SK-N-MC (cell line): ENCODE results near the gene NRTN.

Experiments
- DNase-seq: peaks from one replicate; pipeline ENCODE4 v3.0.0-alpha.2; 2011; ENCODE audit warnings: low read depth, low spot score
- H3K27ac ChIP-seq: fragments of 200-600 bp; sonication (generic); 2 replicates; pipeline ENCODE4 v1.5.1; 2016; ENCODE audit warnings: mixed run types
- H3K36me3 ChIP-seq: fragments of 200-600 bp; sonication (generic); 2 replicates; pipeline ENCODE4 v1.6.1; 2017; ENCODE audit warnings: antibody characterized with exemption, low read length, mixed read lengths; ENCODE audit not compliant: insufficient read depth
- H3K4me3 ChIP-seq: fragments of 200-600 bp; sonication (generic); 2 replicates; pipeline ENCODE4 v1.5.1; 2016
- H3K9ac ChIP-seq: fragments of 200-600 bp; sonication (generic); 2 replicates; pipeline ENCODE4 v1.8.0; 2017; ENCODE audit warnings: mixed run types, mixed read lengths; ENCODE audit not compliant: insufficient read length
- H3K9me3 ChIP-seq: fragments of 200-600 bp; sonication (generic); 2 replicates; pipeline ENCODE4 v1.6.1; 2017; ENCODE audit warnings: low read depth, mild to moderate bottlenecking, antibody characterized with exemption, low read length, moderate library complexity, mixed read lengths
- EZH2 ChIP-seq: fragments of 200-600 bp; sonication (generic); IDR thresholded peaks from one replicate; pipeline ENCODE4 v1.6.1; 2017; ENCODE audit warnings: antibody characterized with exemption
- FOXP2 ChIP-seq: optimal IDR thresholded peaks from 2 replicates; pipeline ENCODE3; 2011; ENCODE audit warnings: mild to moderate bottlenecking, moderate library complexity; ENCODE audit not compliant: insufficient read depth; ENCODE audit errors: extremely low read length, control extremely low read depth
- POLR2AphosphoS5 ChIP-seq: IDR thresholded peaks from 2 replicates; pipeline ENCODE4 v1.6.1; 2012; ENCODE audit warnings: mild to moderate bottlenecking, low read depth, low read length, borderline replicate concordance

The NRTN gene

DNA sequence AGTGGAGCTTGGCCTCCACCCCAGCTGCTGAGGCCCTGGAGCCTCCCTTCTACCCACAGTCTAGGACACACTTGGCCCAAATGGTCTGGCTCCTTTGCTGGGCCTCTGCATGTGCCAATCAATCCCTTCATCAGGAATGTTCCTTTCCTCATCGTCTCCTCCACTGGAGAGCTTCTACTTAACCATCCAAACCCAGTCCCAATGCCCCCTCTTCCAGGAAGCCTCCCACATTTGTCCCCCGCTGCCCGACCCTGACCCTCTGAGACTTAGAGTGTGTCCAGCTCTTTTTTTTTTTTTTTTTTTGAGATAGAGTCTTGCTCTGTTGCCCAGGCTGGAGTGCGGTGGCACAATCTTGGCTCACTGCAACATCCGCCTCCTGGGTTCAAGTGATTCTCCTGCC is 16.4 kb upstream of the NRTN start:
- Histone ChIP-seq H3K36me3 (peaks cover 48% of the 10 kb centered on the region), H3K9me3 (no peaks in the 10 kb centered on the region), H3K9ac (no peak overlapping the region), H3K27ac (no peak overlapping the region), H3K4me3 (no peak overlapping the region)
- DNase-seq = no peak
- no peak for TF ChIP-seq FOXP2
- TF ChIP-seq EZH2 = no peak

GRCh38 chr19:5789351-5789761 is 15.5 kb upstream of the NRTN start:
- Histone ChIP-seq H3K9ac (no peak overlapping the region), H3K4me3 (no peak overlapping the region), H3K9me3 (no peaks in the 10 kb centered on the region), H3K27ac (no peak overlapping the region), H3K36me3 (peaks cover 48% of the 10 kb centered on the region)
- DNase-seq = no peak
- no peak for TF ChIP-seq EZH2
- no peak for TF ChIP-seq POLR2AphosphoS5

GRCh38 chr19:5789886-5790558 is 14.8 kb upstream of the NRTN start:
- peaks cover 48% of the 10 kb centered on the region for H3K36me3 ChIP-seq

GRCh38 chr19:5790559-5791520 is 14.0 kb upstream of the NRTN start, which contains the start of gene DUS3L:
Gene DUS3L (minus strand): TSS chr19:5791163. CDS start chr19:5791141, 22 bp downstream.
- H3K36me3 ChIP-seq = peaks cover 40% of the 10 kb centered on the region
- H3K9ac ChIP-seq = peak within 1 kb of the TSS; percentile 100
- H3K27ac ChIP-seq = peak within 1 kb of the TSS; percentile 99
- DNase-seq = peak; percentile 92
- H3K9me3 ChIP-seq = no peaks in the 10 kb centered on the region
- H3K4me3 ChIP-seq = peak within 1 kb of the TSS; percentile 100
- TF ChIP-seq EZH2 = no peak
- TF ChIP-seq POLR2AphosphoS5 = peak; percentile 75; the same call in 1 of the 2 replicates
- TF ChIP-seq FOXP2 = peak; percentile 25

More at GRCh38 chr19:5789886-5790558, 14.8 kb upstream of the NRTN start:
- Histone ChIP-seq H3K9me3 (no peaks in the 10 kb centered on the region), H3K27ac (no peak overlapping the region), H3K9ac (peak overlapping the region; percentile 100), H3K4me3 (peak overlapping the region; percentile 100)
- TF ChIP-seq EZH2 (no peak), POLR2AphosphoS5 (no peak), FOXP2 (no peak)
- no peak for DNase-seq

DNA sequence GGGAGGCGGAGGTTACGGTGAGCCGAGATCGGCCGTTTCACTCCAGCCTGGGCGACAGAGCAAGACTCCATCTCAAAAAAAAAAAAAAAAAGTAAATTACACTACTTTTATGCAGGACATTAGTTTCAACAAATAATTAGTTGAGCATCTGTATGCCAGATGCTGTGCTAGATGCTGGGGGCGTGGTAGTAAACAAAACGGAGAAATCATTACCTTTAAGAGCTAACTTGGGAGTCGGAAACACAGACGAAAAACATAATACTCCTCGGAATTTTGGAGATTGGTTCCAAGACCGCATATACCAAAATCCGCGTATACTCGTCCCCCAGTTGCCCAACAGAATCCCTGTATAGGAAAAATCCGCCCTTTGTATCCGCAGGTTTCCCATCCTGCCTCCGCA is 12.6 kb upstream of the NRTN start:
- H3K36me3 ChIP-seq = peaks cover 26% of the 10 kb centered on the region
- H3K4me3 ChIP-seq = no peak overlapping the region
- H3K27ac ChIP-seq = no peak overlapping the region
- no peaks in the 10 kb centered on the region for H3K9me3 ChIP-seq
- no peak overlapping the region for H3K9ac ChIP-seq
- TF ChIP-seq FOXP2 (no peak), POLR2AphosphoS5 (no peak), EZH2 (no peak)
- DNase-seq = no peak

GRCh38 chr19:5793188-5793587 is 11.7 kb upstream of the NRTN start:
- Histone ChIP-seq H3K36me3 (peaks cover 17% of the 10 kb centered on the region), H3K27ac (no peak overlapping the region), H3K9me3 (no peaks in the 10 kb centered on the region), H3K9ac (no peak overlapping the region), H3K4me3 (no peak overlapping the region)
- no peak for DNase-seq
- no peak for TF ChIP-seq FOXP2
- TF ChIP-seq EZH2 = no peak
- TF ChIP-seq POLR2AphosphoS5 = no peak

DNA sequence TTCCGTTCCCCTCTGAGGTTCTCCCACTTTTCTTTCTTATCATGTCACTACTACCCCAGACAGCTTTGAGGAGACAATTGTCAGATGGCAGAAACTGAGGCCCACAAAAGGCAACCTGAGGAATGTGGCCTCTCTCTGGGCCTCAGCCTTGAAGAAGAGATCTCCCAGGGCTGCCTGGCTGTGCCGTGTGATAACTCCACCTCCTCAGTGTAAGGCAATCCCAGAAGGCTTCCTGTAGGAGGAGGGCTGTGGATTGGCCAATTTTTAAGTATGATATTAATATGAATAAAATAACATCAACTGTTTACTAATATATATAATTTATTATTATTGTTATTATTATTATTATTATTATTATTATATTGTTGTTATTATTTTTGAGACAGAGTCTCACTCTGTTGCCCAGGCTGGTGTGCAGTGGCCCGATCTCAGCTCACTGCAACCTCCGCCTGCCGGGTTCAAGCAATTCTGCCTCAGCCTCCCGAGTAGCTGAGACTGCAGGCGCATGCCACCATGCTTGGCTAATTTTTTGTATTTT is 9.4 kb upstream of the NRTN start:
- no peak overlapping the region for H3K4me3 ChIP-seq
- no peak for TF ChIP-seq EZH2
- no peak for TF ChIP-seq POLR2AphosphoS5
- no peak for TF ChIP-seq FOXP2
- DNase-seq = no peak
- no peaks in the 10 kb centered on the region for H3K36me3 ChIP-seq
- no peak overlapping the region for H3K9ac ChIP-seq
- no peak overlapping the region for H3K27ac ChIP-seq
- no peaks in the 10 kb centered on the region for H3K9me3 ChIP-seq

DNA sequence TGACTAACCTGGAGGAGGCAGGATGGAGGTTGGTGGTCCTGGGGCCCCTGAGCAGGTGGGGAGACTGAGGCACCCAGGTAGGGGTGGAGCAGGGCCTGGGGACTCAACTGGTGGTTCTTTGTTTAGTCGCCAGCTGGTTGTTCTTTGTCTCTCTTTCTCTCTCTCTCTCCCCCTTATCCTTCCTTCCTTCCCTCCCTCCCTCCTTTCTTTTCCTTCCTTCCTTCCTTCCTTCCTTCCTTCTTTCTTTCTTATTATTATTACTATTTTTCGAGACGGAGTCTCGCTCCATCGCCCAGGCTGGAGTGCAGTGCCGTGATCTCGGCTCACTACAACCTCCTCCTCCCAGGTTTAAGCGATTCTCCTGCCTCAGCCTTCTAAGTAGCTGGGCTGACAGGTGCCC is 6.6 kb upstream of the NRTN start:
- H3K9ac ChIP-seq = no peak overlapping the region
- no peak for TF ChIP-seq POLR2AphosphoS5
- H3K4me3 ChIP-seq = no peak overlapping the region
- no peak overlapping the region for H3K27ac ChIP-seq
- H3K9me3 ChIP-seq = no peaks in the 10 kb centered on the region
- H3K36me3 ChIP-seq = no peaks in the 10 kb centered on the region
- no peak for DNase-seq
